GM12878 (cell line): ENCODE results near the gene B4GALT4. TPM values are rescaled to one million over a fixed set of nuclear protein-coding genes. Genes with fewer than 3 reads are reported as not detected.

ENCODE experiments used
- ATAC-seq: fragments of 200-7000 bp; cut with Tn5 transposase; 3 replicates; pipeline ENCODE4 v1.9.1; 2020; ENCODE audit warnings: mild to moderate bottlenecking, moderate library complexity
- BruUV-seq: library from RNA; stranded (reverse); fragments of 400-500 nt; replicated peaks from 2 replicates; lab custom pipeline; 2021; lab: Mats Ljungman, UMichigan
- CTCF ChIA-PET: fragments of 300-600 bp; sonication (Branson Sonifier 250); formaldehyde crosslinking; extraction: SDS; loops from one replicate; lab custom pipeline; 2021; ENCODE audit warnings: inconsistent platforms; lab: Yijun Ruan, JAX
- POLR2A ChIA-PET: fragments of 350-600 bp; formaldehyde crosslinking; extraction: SDS; loops from one replicate; lab custom pipeline; 2021; ENCODE audit warnings: inconsistent platforms; lab: Charles Lee
- RAD21 ChIA-PET: fragments of 300-600 bp; sonication (Branson Sonifier 250); formaldehyde crosslinking; loops from one replicate; lab custom pipeline; 2023; ENCODE audit warnings: antibody characterized with exemption; ENCODE audit not compliant: unreplicated experiment; lab: Charles Lee
- SMC1A ChIA-PET: fragments of 300-600 bp; sonication (Branson Sonifier 250); formaldehyde crosslinking; loops from one replicate; lab custom pipeline; 2023; ENCODE audit not compliant: unreplicated experiment, uncharacterized antibody; lab: Charles Lee
- DNase-seq: peaks from one replicate; pipeline ENCODE4 v3.0.0-alpha.2; 2011; ENCODE audit warnings: low read depth, low spot score
- FAIRE-seq: peaks from 3 replicates; lab custom pipeline; 2011; peaks lifted over from hg19 to GRCh38; lab: Jason Lieb, UNC
- H2AFZ ChIP-seq: 2 replicates; pipeline ENCODE4 v1.6.0; 2011; ENCODE audit warnings: low read depth, low read length, control low read depth; ENCODE audit not compliant: control insufficient read depth
- H3K27ac ChIP-seq: 2 replicates; pipeline ENCODE4 v1.5.1; 2011; ENCODE audit warnings: control low read depth; ENCODE audit not compliant: control insufficient read depth, insufficient read depth
- H3K27me3 ChIP-seq, 2 experiments: replicated peaks in 1 of 2; 2 replicates each; pipeline versions ENCODE4 v1.6.0 to v1.6.1; 2011; ENCODE audit warnings: low read length in 1 of 2; ENCODE audit not compliant: control insufficient read depth in 2 of 2, insufficient read depth in 2 of 2
- H3K36me3 ChIP-seq, 2 experiments: 2 replicates each; pipeline ENCODE4 v1.5.1; 2011; ENCODE audit warnings: low read length in 1 of 2; ENCODE audit not compliant: control insufficient read depth in 2 of 2, insufficient read depth in 2 of 2
- H3K4me1 ChIP-seq: 2 replicates; pipeline ENCODE4 v1.6.1; 2011; ENCODE audit warnings: mild to moderate bottlenecking, low read length, moderate library complexity, mixed read lengths; ENCODE audit not compliant: control insufficient read depth, insufficient read depth
- H3K4me2 ChIP-seq: 2 replicates; pipeline ENCODE4 v1.6.0; 2011; ENCODE audit warnings: control low read depth; ENCODE audit not compliant: control insufficient read depth, insufficient read depth
- H3K4me3 ChIP-seq: fragments of 200-600 bp; sonication (generic); 2 replicates; pipeline ENCODE4 v1.5.1; 2016
- H3K79me2 ChIP-seq: 2 replicates; pipeline ENCODE4 v1.6.0; 2011; ENCODE audit warnings: low read length; ENCODE audit not compliant: control insufficient read depth, insufficient read depth
- H3K9ac ChIP-seq: 2 replicates; pipeline ENCODE4 v1.8.0; 2011; ENCODE audit warnings: low read length, control low read depth, mixed read lengths; ENCODE audit not compliant: control insufficient read depth, insufficient read depth
- H3K9me3 ChIP-seq: replicated peaks from 3 replicates; pipeline ENCODE4 v1.5.1; 2011; ENCODE audit warnings: mild to moderate bottlenecking, low read length; ENCODE audit not compliant: control insufficient read depth, insufficient read depth
- H4K20me1 ChIP-seq: 2 replicates; pipeline ENCODE4 v1.6.0; 2011; ENCODE audit not compliant: control insufficient read depth, insufficient read depth
- BMI1 ChIP-seq: fragments of 450-650 bp; IDR thresholded peaks from 2 replicates; pipeline ENCODE4 v1.6.1; 2016; ENCODE audit warnings: mild to moderate bottlenecking, moderate library complexity, borderline replicate concordance
- ETV6 ChIP-seq, 2 experiments: fragments of 450-650 bp in 1 of 2; IDR thresholded peaks in 1 of 2; conservative IDR thresholded peaks in 1 of 2; 2 replicates each; pipeline ENCODE4 v1.6.1; 2014; ENCODE audit warnings: antibody characterized with exemption in 1 of 2, borderline replicate concordance in 1 of 2, low read depth in 1 of 2, mild to moderate bottlenecking in 1 of 2, moderate library complexity in 1 of 2
- FOXK2 ChIP-seq: fragments of 450-650 bp; IDR thresholded peaks from 2 replicates; pipeline ENCODE4 v1.6.1; 2017; ENCODE audit warnings: mild to moderate bottlenecking, moderate library complexity
- JUND ChIP-seq: IDR thresholded peaks from 2 replicates; pipeline ENCODE4 v1.6.1; 2012; ENCODE audit warnings: low read depth, mild to moderate bottlenecking, low read length, improper control_type of control experiment, moderate library complexity
- LARP7 ChIP-seq: fragments of 450-650 bp; IDR thresholded peaks from 2 replicates; pipeline ENCODE4 v1.6.1; 2017; ENCODE audit warnings: mild to moderate bottlenecking
- MYC ChIP-seq: IDR thresholded peaks from 2 replicates; pipeline ENCODE4 v1.6.1; 2011; ENCODE audit warnings: mild to moderate bottlenecking, low read length, moderate library complexity, inconsistent platforms; ENCODE audit not compliant: insufficient read depth, insufficient replicate concordance, insufficient read length, severe bottlenecking
- NR2C1 ChIP-seq: fragments of 450-650 bp; IDR thresholded peaks from 2 replicates; pipeline ENCODE4 v1.6.1; 2017; ENCODE audit warnings: antibody characterized with exemption, mild to moderate bottlenecking, moderate library complexity
- PAX8 ChIP-seq: fragments of 450-650 bp; IDR thresholded peaks from 2 replicates; pipeline ENCODE4 v1.6.1; 2017; ENCODE audit warnings: mild to moderate bottlenecking, moderate library complexity
- PBX3 ChIP-seq: IDR thresholded peaks from 2 replicates; pipeline ENCODE4 v1.6.1; 2011; ENCODE audit warnings: mild to moderate bottlenecking, low read depth, low read length, moderate library complexity; ENCODE audit not compliant: insufficient replicate concordance
- SUZ12 ChIP-seq: fragments of 200-600 bp; sonication (generic); IDR thresholded peaks from one replicate; pipeline ENCODE4 v1.6.1; 2018; ENCODE audit warnings: antibody characterized with exemption, mild to moderate bottlenecking; ENCODE audit not compliant: unreplicated experiment
- WRNIP1 ChIP-seq: IDR thresholded peaks from 2 replicates; pipeline ENCODE4 v1.6.1; 2011; ENCODE audit warnings: low read depth, low read length, improper control_type of control experiment, borderline replicate concordance
- ZBTB4 ChIP-seq: fragments of 450-650 bp; formaldehyde crosslinking; IDR thresholded peaks from 2 replicates; pipeline ENCODE4 v1.4.0; 2022; ENCODE audit warnings: mild to moderate bottlenecking, moderate library complexity
- WGBS: methylation state at CpG from one replicate; pipeline ENCODE4 v1.1.6; 2016; ENCODE audit warnings: low lambda C conversion rate; ENCODE audit not compliant: insufficient replicate concordance, insufficient coverage; ENCODE audit errors: missing lambda C conversion rate; 5-methylcytosine and 5-hydroxymethylcytosine counted together
- in situ Hi-C: fragments of 300-500 bp; cut with MboI; formaldehyde crosslinking; loops from 9 replicates; pipeline ENCODE4 v1.14.3; 2018; ENCODE audit warnings: mixed read lengths
- intact Hi-C: fragments of 100-400 bp; cut with micrococcal nuclease; formaldehyde crosslinking; loops from one replicate; pipeline ENCODE4 v1.14.2; 2022; ENCODE audit not compliant: unreplicated experiment
- polyA plus RNA-seq, 11 experiments: library from polyadenylated mRNA; depleted of rRNA in 4 of 11; unstranded in 6 of 11; stranded (reverse) in 5 of 11; fragments of >200 nt; fragmentation: Nextera tagmentation in 4 of 11; fragmentation: Illumina TruSeq in 1 of 11; extraction: Ambion mirVana in 4 of 11; extraction: Trizol in 1 of 11; gene quantifications; 1 replicate in 1 of 11; 2 replicates in 10 of 11; pipeline versions ENCODE4 v1.2.1 to v1.2.3, GENCODE V29; 2011 to 2016; ENCODE audit warnings: inconsistent platforms in 2 of 11, missing spikeins in 2 of 11, low read depth in 1 of 11
- total RNA-seq, 4 experiments: library from RNA; depleted of rRNA in 3 of 4; stranded (reverse); fragments of >200 nt in 3 of 4; fragmentation: Illumina TruSeq in 1 of 4; extraction: Trizol in 1 of 4; gene quantifications; 2 replicates each; pipeline versions ENCODE4 v1.2.1 to v1.2.3, GENCODE V29; 2013 to 2021

The B4GALT4 gene
- total and polyA plus RNA-seq, 10 of the 15 experiments (the other 5 are each of a cell fraction or from before 2014, with no cell fraction given): 8.8 to 16.7 (median 13.1) TPM

- in situ Hi-C loops: no loop called here
These were observed 29.5 kb downstream of the B4GALT4 start for GRCh38 chr3:119211193-119211592.

More at GRCh38 chr3:119211193-119211592, 29.5 kb downstream of the B4GALT4 start:
- Histone ChIP-seq H3K9ac (no peak overlapping the region), H3K4me1 (peaks cover 13% of the 10 kb centered on the region; the same call in 1 of the 2 replicates), H3K27ac (no peak overlapping the region), H3K27me3 (no peaks in the 10 kb centered on the region), H2AFZ (no peak overlapping the region), H3K79me2 (no peaks in the 10 kb centered on the region), H4K20me1 (no peaks in the 10 kb centered on the region), H3K9me3 (no peaks in the 10 kb centered on the region), H3K36me3 (peaks cover 2 to 22% of the 10 kb centered on the region in 2 experiments; a peak in 3 of 4 replicates), H3K4me2 (no peak overlapping the region), H3K4me3 (no peak overlapping the region)
- no TSS peak for BruUV-seq
- POLR2A ChIA-PET: interaction anchor here (1.4 kb wide), 1 partner anchor 9 kb away, joined by 4 read pairs; no protein-coding TSS in a partner anchor
- CTCF ChIA-PET: interaction anchor here (0.9 to 1.0 kb wide), 2 partner anchors 9 to 344 kb away, joined by 3 to 4 read pairs; no protein-coding TSS in a partner anchor
- DNase-seq: no peak
- no peak for ATAC-seq
- 50% methylated on average over 4 of the region's 4 CpGs for WGBS
- intact Hi-C loops: no loop called here
- no peak for FAIRE-seq
- RAD21 ChIA-PET: no interaction called here
- SMC1A ChIA-PET: interaction anchor here (0.6 to 2.8 kb wide), 5 partner anchors 9 to 1884 kb away, joined by 3 to 8 read pairs (median 3); no protein-coding TSS in a partner anchor
- TF ChIP-seq SUZ12 (no peak), WRNIP1 (no peak), BMI1 (no peak), NR2C1 (no peak), FOXK2 (no peak), MYC (no peak), PBX3 (no peak), ETV6 (conservative IDR thresholded peaks at IDR 0.05 in 1 of 2, IDR thresholded peaks at IDR 0.05 in 1 of 2; ENCODE audit: borderline replicate concordance in 1 of 2, low read depth in 1 of 2) (no peak), JUND (no peak), PAX8 (no peak), ZBTB4 (CRISPR knock-in tag) (no peak), LARP7 (no peak)
- TF ChIP-seq, all 136 proteins: peak for 0
